ENCODE results near the gene SASS6.

Gene SASS6

DNA sequence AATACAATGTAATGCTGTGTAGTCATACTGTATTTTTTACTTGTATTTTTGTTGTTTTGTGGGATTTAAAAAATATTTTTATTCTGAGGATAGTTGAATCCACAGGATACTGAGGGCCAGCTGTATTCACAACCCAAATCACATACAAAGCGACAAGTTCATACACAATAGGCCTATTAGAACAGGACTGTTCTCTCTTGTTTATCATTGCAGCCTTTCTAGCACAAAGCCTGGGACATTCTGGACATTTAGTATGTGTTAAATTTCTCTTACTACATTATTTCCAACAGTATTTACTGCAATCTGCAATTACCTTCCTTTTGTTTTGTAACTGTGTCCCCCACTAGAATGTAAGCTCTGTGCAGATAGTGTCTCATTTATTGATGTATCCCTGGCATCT lies 97.5 kb downstream of the SASS6 start:
- no peak for DNase-seq (ENCODE audit: low read depth in 1 of 2, low spot score in 1 of 2)
- TF ChIP-seq SPI1 (IDR thresholded peaks at IDR 0.05; ENCODE audit: borderline replicate concordance, low read depth): no peak
- TF ChIP-seq GABPA (IDR thresholded peaks at IDR 0.05; ENCODE audit: low read depth): no peak
- TF ChIP-seq, protein P1, sequence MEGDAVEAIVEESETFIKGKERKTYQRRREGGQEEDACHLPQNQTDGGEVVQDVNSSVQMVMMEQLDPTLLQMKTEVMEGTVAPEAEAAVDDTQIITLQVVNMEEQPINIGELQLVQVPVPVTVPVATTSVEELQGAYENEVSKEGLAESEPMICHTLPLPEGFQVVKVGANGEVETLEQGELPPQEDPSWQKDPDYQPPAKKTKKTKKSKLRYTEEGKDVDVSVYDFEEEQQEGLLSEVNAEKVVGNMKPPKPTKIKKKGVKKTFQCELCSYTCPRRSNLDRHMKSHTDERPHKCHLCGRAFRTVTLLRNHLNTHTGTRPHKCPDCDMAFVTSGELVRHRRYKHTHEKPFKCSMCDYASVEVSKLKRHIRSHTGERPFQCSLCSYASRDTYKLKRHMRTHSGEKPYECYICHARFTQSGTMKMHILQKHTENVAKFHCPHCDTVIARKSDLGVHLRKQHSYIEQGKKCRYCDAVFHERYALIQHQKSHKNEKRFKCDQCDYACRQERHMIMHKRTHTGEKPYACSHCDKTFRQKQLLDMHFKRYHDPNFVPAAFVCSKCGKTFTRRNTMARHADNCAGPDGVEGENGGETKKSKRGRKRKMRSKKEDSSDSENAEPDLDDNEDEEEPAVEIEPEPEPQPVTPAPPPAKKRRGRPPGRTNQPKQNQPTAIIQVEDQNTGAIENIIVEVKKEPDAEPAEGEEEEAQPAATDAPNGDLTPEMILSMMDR (IDR thresholded peaks at IDR 0.05; ENCODE audit: insufficient read depth, low read length): no peak
- TF ChIP-seq, protein P2, sequence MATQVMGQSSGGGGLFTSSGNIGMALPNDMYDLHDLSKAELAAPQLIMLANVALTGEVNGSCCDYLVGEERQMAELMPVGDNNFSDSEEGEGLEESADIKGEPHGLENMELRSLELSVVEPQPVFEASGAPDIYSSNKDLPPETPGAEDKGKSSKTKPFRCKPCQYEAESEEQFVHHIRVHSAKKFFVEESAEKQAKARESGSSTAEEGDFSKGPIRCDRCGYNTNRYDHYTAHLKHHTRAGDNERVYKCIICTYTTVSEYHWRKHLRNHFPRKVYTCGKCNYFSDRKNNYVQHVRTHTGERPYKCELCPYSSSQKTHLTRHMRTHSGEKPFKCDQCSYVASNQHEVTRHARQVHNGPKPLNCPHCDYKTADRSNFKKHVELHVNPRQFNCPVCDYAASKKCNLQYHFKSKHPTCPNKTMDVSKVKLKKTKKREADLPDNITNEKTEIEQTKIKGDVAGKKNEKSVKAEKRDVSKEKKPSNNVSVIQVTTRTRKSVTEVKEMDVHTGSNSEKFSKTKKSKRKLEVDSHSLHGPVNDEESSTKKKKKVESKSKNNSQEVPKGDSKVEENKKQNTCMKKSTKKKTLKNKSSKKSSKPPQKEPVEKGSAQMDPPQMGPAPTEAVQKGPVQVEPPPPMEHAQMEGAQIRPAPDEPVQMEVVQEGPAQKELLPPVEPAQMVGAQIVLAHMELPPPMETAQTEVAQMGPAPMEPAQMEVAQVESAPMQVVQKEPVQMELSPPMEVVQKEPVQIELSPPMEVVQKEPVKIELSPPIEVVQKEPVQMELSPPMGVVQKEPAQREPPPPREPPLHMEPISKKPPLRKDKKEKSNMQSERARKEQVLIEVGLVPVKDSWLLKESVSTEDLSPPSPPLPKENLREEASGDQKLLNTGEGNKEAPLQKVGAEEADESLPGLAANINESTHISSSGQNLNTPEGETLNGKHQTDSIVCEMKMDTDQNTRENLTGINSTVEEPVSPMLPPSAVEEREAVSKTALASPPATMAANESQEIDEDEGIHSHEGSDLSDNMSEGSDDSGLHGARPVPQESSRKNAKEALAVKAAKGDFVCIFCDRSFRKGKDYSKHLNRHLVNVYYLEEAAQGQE (IDR thresholded peaks at IDR 0.05; ENCODE audit: insufficient replicate concordance, low read depth): no peak
- no peak for TF ChIP-seq POLR2AphosphoS5 (IDR thresholded peaks at IDR 0.05; ENCODE audit: low read depth)
- Histone ChIP-seq H3K27me3 (ENCODE audit: insufficient read depth, poor library complexity, severe bottlenecking) (no peaks in the 10 kb centered on the region), H3K4me3 (replicated peaks; ENCODE audit: insufficient read depth, low read length) (no peak overlapping the region), H3K27ac (replicated peaks) (no peak overlapping the region)

GRCh38 chr1:100034470-100034869 lies 98.3 kb downstream of the SASS6 start:
- no peak for DNase-seq (ENCODE audit: low read depth in 1 of 2, low spot score in 1 of 2)
- TF ChIP-seq SPI1 (IDR thresholded peaks at IDR 0.05; ENCODE audit: borderline replicate concordance, low read depth) (no peak), GABPA (IDR thresholded peaks at IDR 0.05; ENCODE audit: low read depth) (no peak), POLR2AphosphoS5 (IDR thresholded peaks at IDR 0.05; ENCODE audit: low read depth) (no peak)
- TF ChIP-seq, protein P2 (IDR thresholded peaks at IDR 0.05; ENCODE audit: insufficient replicate concordance, low read depth): no peak
- TF ChIP-seq, protein P1 (IDR thresholded peaks at IDR 0.05; ENCODE audit: insufficient read depth, low read length): no peak
- no peak overlapping the region for H3K4me3 ChIP-seq (replicated peaks; ENCODE audit: insufficient read depth, low read length)
- H3K27ac ChIP-seq (replicated peaks): no peak overlapping the region
- H3K27me3 ChIP-seq (ENCODE audit: insufficient read depth, poor library complexity, severe bottlenecking): no peaks in the 10 kb centered on the region

All from HL-60 (cell line).